Activated CD8-positive, alpha-beta T cell treated with anti-CD3 and anti-CD28 coated beads for 36 hours (primary cell): ENCODE measurements around the gene BAG1. TPM values are rescaled to one million over a fixed set of nuclear protein-coding genes. Genes with fewer than 3 reads are reported as not detected.

Source experiments
- ATAC-seq: fragments of 200-7000 bp; cut with Tn5 transposase; one replicate; pipeline ENCODE4 v1.10.0; 2021; ENCODE audit warnings: mild to moderate bottlenecking, moderate library complexity
- CTCF ChIA-PET: fragments of 350-600 bp; sonication (Branson Sonifier 250); formaldehyde crosslinking; loops from one replicate; lab custom pipeline; 2021; ENCODE audit warnings: antibody characterized with exemption; lab: Charles Lee
- POLR2A ChIA-PET: fragments of 350-600 bp; sonication (Branson Sonifier 250); formaldehyde crosslinking; loops from one replicate; lab custom pipeline; 2021; ENCODE audit warnings: antibody characterized with exemption; lab: Charles Lee
- DNase-seq: peaks from one replicate; pipeline ENCODE4 v3.0.0-alpha.2; 2020
- H3K27ac Mint-ChIP-seq: one replicate; pipeline ENCODE4 v1.8.0; 2021; ENCODE audit warnings: mild to moderate bottlenecking, mixed read lengths
- H3K27me3 Mint-ChIP-seq: one replicate; pipeline ENCODE4 v1.8.0; 2021; ENCODE audit warnings: mixed read lengths
- H3K36me3 Mint-ChIP-seq: one replicate; pipeline ENCODE4 v1.8.0; 2021; ENCODE audit warnings: low read depth, mixed read lengths
- H3K4me1 Mint-ChIP-seq: one replicate; pipeline ENCODE4 v1.8.0; 2021; ENCODE audit warnings: low read depth, mixed read lengths
- H3K4me3 Mint-ChIP-seq: one replicate; pipeline ENCODE4 v1.8.0; 2021; ENCODE audit warnings: mild to moderate bottlenecking, moderate library complexity, mixed read lengths
- H3K9me3 Mint-ChIP-seq: one replicate; pipeline ENCODE4 v1.8.0; 2021; ENCODE audit warnings: mixed read lengths
- CTCF ChIP-seq: fragments of 200-600 bp; IDR thresholded peaks from one replicate; pipeline ENCODE4 v1.8.0; 2022; ENCODE audit warnings: antibody characterized with exemption, mild to moderate bottlenecking
- intact Hi-C: fragments of 100-400 bp; cut with micrococcal nuclease; formaldehyde crosslinking; loops from one replicate; pipeline ENCODE4 v1.10.0; 2022
- total RNA-seq, 2 experiments: library from RNA; stranded (reverse); gene quantifications; one replicate each; pipeline ENCODE4 v1.2.3, GENCODE V29; 2021

The BAG1 gene
- total RNA-seq, 2 experiments from 2014 or later = 55.6 to 61.6 TPM

GRCh38 chr9:33250458-33250995 is 14.0 kb downstream of the BAG1 start:
- Mint-ChIP-seq H3K36me3 (peaks cover 32% of the 10 kb centered on the region), H3K9me3 (no peaks in the 10 kb centered on the region), H3K27me3 (no peaks in the 10 kb centered on the region), H3K4me1 (no peaks in the 10 kb centered on the region), H3K27ac (no peak overlapping the region), H3K4me3 (no peak overlapping the region)
- ChIA-PET POLR2A (interaction anchor here (1.6 kb wide), 1 partner anchor 13 kb away, joined by 5 read pairs; no protein-coding TSS in a partner anchor), CTCF (no interaction called here)
- intact Hi-C loops = no loop called here
- ATAC-seq (no peak), DNase-seq (no peak)
- no peak for TF ChIP-seq CTCF

- no peak overlapping the region for H3K27ac Mint-ChIP-seq
- POLR2A ChIA-PET = interaction anchor here (1.6 kb wide), 1 partner anchor 13 kb away, joined by 5 read pairs; no protein-coding TSS in a partner anchor
- CTCF ChIA-PET = no interaction called here
Measured at GRCh38 chr9:33249983-33250382, 14.5 kb downstream of the BAG1 start.

GRCh38 chr9:33249087-33249658 is 15.3 kb downstream of the BAG1 start:
- no peaks in the 10 kb centered on the region for H3K27me3 Mint-ChIP-seq
- H3K4me1 Mint-ChIP-seq = no peaks in the 10 kb centered on the region
- ATAC-seq (no peak), DNase-seq (no peak)
- no peak for TF ChIP-seq CTCF
- H3K36me3 Mint-ChIP-seq = peaks cover 24% of the 10 kb centered on the region
- H3K4me3 Mint-ChIP-seq = no peak overlapping the region
- intact Hi-C loops = no loop called here
- no peak overlapping the region for H3K27ac Mint-ChIP-seq
- ChIA-PET POLR2A (interaction anchor here (0.8 kb wide), 1 partner anchor 9 kb away, joined by 3 read pairs; the partner anchor contains the start of gene SPINK4), CTCF (no interaction called here)
- H3K9me3 Mint-ChIP-seq = no peaks in the 10 kb centered on the region

More at GRCh38 chr9:33249983-33250382, 14.5 kb downstream of the BAG1 start:
- no peaks in the 10 kb centered on the region for H3K27me3 Mint-ChIP-seq
- no peak for ATAC-seq
- DNase-seq = no peak
- TF ChIP-seq CTCF = no peak
- peaks cover 32% of the 10 kb centered on the region for H3K36me3 Mint-ChIP-seq
- no peaks in the 10 kb centered on the region for H3K4me1 Mint-ChIP-seq
- no peaks in the 10 kb centered on the region for H3K9me3 Mint-ChIP-seq
- intact Hi-C loops = no loop called here
- no peak overlapping the region for H3K4me3 Mint-ChIP-seq

GRCh38 chr9:33248606-33249005 is 15.9 kb downstream of the BAG1 start:
- CTCF ChIA-PET = interaction anchor here (1.3 kb wide), 1 partner anchor 167 kb away, joined by 4 read pairs; no protein-coding TSS in a partner anchor
- Mint-ChIP-seq H3K4me1 (no peaks in the 10 kb centered on the region), H3K9me3 (no peaks in the 10 kb centered on the region)

More at GRCh38 chr9:33248606-33249005, 15.9 kb downstream of the BAG1 start:
- POLR2A ChIA-PET = interaction anchor here (0.8 kb wide), 1 partner anchor 8 kb away, joined by 3 read pairs; the partner anchor contains the start of gene SPINK4
- no peak for DNase-seq
- Mint-ChIP-seq H3K4me3 (no peak overlapping the region), H3K27ac (no peak overlapping the region), H3K27me3 (no peaks in the 10 kb centered on the region), H3K36me3 (peaks cover 22% of the 10 kb centered on the region)
- TF ChIP-seq CTCF = no peak
- ATAC-seq = no peak
- intact Hi-C loops = no loop called here
